Endothelial cell of umbilical vein (primary cell): ENCODE results near the gene ZDHHC16. TPM values are rescaled to one million over a fixed set of nuclear protein-coding genes. Genes with fewer than 3 reads are reported as not detected.

Source experiments
- BruUV-seq: library from RNA; stranded (reverse); fragments of 400-500 nt; replicated peaks from 2 replicates; lab custom pipeline; 2021; lab: Mats Ljungman, UMichigan
- CTCF ChIA-PET: fragments of 300-600, 350-600 bp; sonication (Branson Sonifier 250); formaldehyde crosslinking; loops from one replicate; lab custom pipeline; 2021; ENCODE audit warnings: antibody characterized with exemption, inconsistent platforms; lab: Charles Lee
- POLR2A ChIA-PET: fragments of 300-600, 350-600 bp; sonication (Branson Sonifier 250); formaldehyde crosslinking; loops from one replicate; lab custom pipeline; 2021; ENCODE audit warnings: antibody characterized with exemption, inconsistent platforms; lab: Charles Lee
- DNase-seq: peaks from one replicate; pipeline ENCODE4 v3.0.0-alpha.2; 2011; ENCODE audit warnings: low read depth, low spot score
- FAIRE-seq: peaks from 2 replicates; lab custom pipeline; 2011; peaks lifted over from hg19 to GRCh38; lab: Jason Lieb, UNC
- H2AFZ ChIP-seq: 2 replicates; pipeline ENCODE4 v1.6.0; 2012; ENCODE audit warnings: low read depth, low read length, control low read depth, inconsistent platforms
- H3K27ac ChIP-seq: 2 replicates; pipeline ENCODE4 v1.5.1; 2011; ENCODE audit warnings: low read depth, mild to moderate bottlenecking, control low read depth, low read length, moderate library complexity; ENCODE audit not compliant: insufficient read depth
- H3K27me3 ChIP-seq, 2 experiments: 2 replicates each; pipeline versions ENCODE4 v1.6.0 to v1.6.1; 2011; ENCODE audit warnings: low read length in 2 of 2, mixed read lengths in 1 of 2; ENCODE audit not compliant: control insufficient read depth in 2 of 2, insufficient read depth in 2 of 2
- H3K36me3 ChIP-seq, 2 experiments: 2 replicates in 1 of 2; 3 replicates in 1 of 2; pipeline ENCODE4 v1.5.1; 2011; ENCODE audit warnings: low read length in 2 of 2, mild to moderate bottlenecking in 1 of 2, moderate library complexity in 1 of 2; ENCODE audit not compliant: control insufficient read depth in 2 of 2, insufficient read depth in 2 of 2; ENCODE audit errors: extremely low read depth in 1 of 2
- H3K4me1 ChIP-seq: 3 replicates; pipeline ENCODE4 v1.5.1; 2011; ENCODE audit warnings: mild to moderate bottlenecking, low read length; ENCODE audit not compliant: control insufficient read depth, insufficient read depth; ENCODE audit errors: extremely low read depth
- H3K4me2 ChIP-seq: 2 replicates; pipeline ENCODE4 v1.6.1; 2011; ENCODE audit warnings: low read length, control low read depth, mixed read lengths; ENCODE audit not compliant: insufficient read depth
- H3K4me3 ChIP-seq, 3 experiments: fragments of 200-600 bp in 1 of 3; sonication (generic), shearing (Covaris generic) in 1 of 3; replicated peaks in 1 of 3; 2 replicates each; pipeline ENCODE4 v1.5.1; 2011 to 2016; ENCODE audit warnings: control low read depth in 3 of 3, low read length in 3 of 3, mild to moderate bottlenecking in 2 of 3, inconsistent platforms in 1 of 3, low read depth in 1 of 3, moderate library complexity in 1 of 3; ENCODE audit not compliant: insufficient read depth in 1 of 3
- H3K79me2 ChIP-seq: 2 replicates; pipeline ENCODE4 v1.6.0; 2012; ENCODE audit warnings: low read length, inconsistent platforms; ENCODE audit not compliant: control insufficient read depth, insufficient read depth
- H3K9ac ChIP-seq: replicated peaks from 2 replicates; pipeline ENCODE3; 2011; ENCODE audit warnings: low read length, control low read depth; ENCODE audit not compliant: insufficient read depth; ENCODE audit errors: extremely low read depth
- H3K9me1 ChIP-seq: replicated peaks from 3 replicates; pipeline ENCODE4 v1.6.0; 2011; ENCODE audit warnings: mild to moderate bottlenecking, low read length; ENCODE audit not compliant: control insufficient read depth, insufficient read depth; ENCODE audit errors: extremely low read depth
- H3K9me3 ChIP-seq: replicated peaks from 2 replicates; pipeline ENCODE4 v1.5.1; 2012; ENCODE audit warnings: low read length, inconsistent platforms; ENCODE audit not compliant: control insufficient read depth, insufficient read depth
- H4K20me1 ChIP-seq: replicated peaks from 2 replicates; pipeline ENCODE3; 2011; ENCODE audit warnings: mild to moderate bottlenecking, low read length; ENCODE audit not compliant: control insufficient read depth, insufficient read depth; ENCODE audit errors: extremely low read depth
- CTCF ChIP-seq, 2 donors: IDR thresholded peaks; 1 replicate in 1 of 2; 2 replicates in 1 of 2; pipeline ENCODE4 v1.5.1; 2011; ENCODE audit warnings: low read length in 2 of 2, mild to moderate bottlenecking in 2 of 2, moderate library complexity in 2 of 2, control low read depth in 1 of 2, inconsistent platforms in 1 of 2, low read depth in 1 of 2; ENCODE audit not compliant: insufficient read depth in 1 of 2; ENCODE audit errors: extremely low read depth in 1 of 2
- EZH2 ChIP-seq: IDR thresholded peaks from 2 replicates; pipeline ENCODE4 v1.6.1; 2012; ENCODE audit warnings: borderline replicate concordance, low read depth, mild to moderate bottlenecking, moderate library complexity, low read length, inconsistent platforms; ENCODE audit not compliant: severe bottlenecking
- FOS ChIP-seq: IDR thresholded peaks from 2 replicates; pipeline ENCODE4 v1.6.1; 2011; ENCODE audit warnings: mild to moderate bottlenecking, low read length, moderate library complexity, borderline replicate concordance; ENCODE audit not compliant: insufficient read depth
- GATA2 ChIP-seq: IDR thresholded peaks from 2 replicates; pipeline ENCODE4 v1.7.0; 2011; ENCODE audit warnings: low read depth, mild to moderate bottlenecking, moderate library complexity, mixed read lengths, low read length; ENCODE audit not compliant: insufficient read length, insufficient read depth
- JUN ChIP-seq: IDR thresholded peaks from 2 replicates; pipeline ENCODE4 v1.6.1; 2011; ENCODE audit warnings: borderline replicate concordance, low read depth; ENCODE audit not compliant: insufficient read length, insufficient read depth
- MAX ChIP-seq: IDR thresholded peaks from 2 replicates; pipeline ENCODE4 v1.6.1; 2011; ENCODE audit not compliant: insufficient read depth, insufficient read length
- MYC ChIP-seq: IDR thresholded peaks from one replicate; pipeline ENCODE4 v1.6.1; 2011; ENCODE audit warnings: mild to moderate bottlenecking, low read depth, low read length
- POLR2A ChIP-seq: IDR thresholded peaks from 2 replicates; pipeline ENCODE4 v1.6.1; 2012; ENCODE audit warnings: low read depth, mild to moderate bottlenecking, control low read depth, low read length
- POLR2AphosphoS5 ChIP-seq: IDR thresholded peaks from 2 replicates; pipeline ENCODE4 v1.6.1; 2012; ENCODE audit warnings: low read depth, mild to moderate bottlenecking, control low read depth, low read length, moderate library complexity; ENCODE audit not compliant: insufficient read depth
- dilution Hi-C: fragments of 300-500 bp; cut with MboI; formaldehyde crosslinking; loops from one replicate; pipeline ENCODE4 v1.15.0; 2019; ENCODE audit warnings: low sequenced_read_pairs; ENCODE audit not compliant: extremely low pct_ligation_motif_present
- intact Hi-C: fragments of 100-400 bp; cut with micrococcal nuclease; formaldehyde crosslinking; loops from one replicate; pipeline ENCODE4 v1.10.0; 2022
- polyA plus RNA-seq, 4 experiments: library from polyadenylated mRNA; depleted of rRNA in 3 of 4; stranded (reverse) in 3 of 4; unstranded in 1 of 4; fragments of >200 nt; gene quantifications; 2 replicates each; pipeline versions ENCODE4 v1.2.1 to v1.2.3, GENCODE V29; 2011 to 2012; ENCODE audit warnings: missing spikeins in 1 of 4
- total RNA-seq: library from RNA; stranded (reverse); gene quantifications from 2 replicates; pipeline ENCODE4 v1.2.3, GENCODE V29; 2021

The ZDHHC16 gene
- total and polyA plus RNA-seq, 2 donors (not counting 3 experiments of a cell fraction or from before 2014, with no cell fraction given): 52.0 to 125 TPM

GRCh38 chr10:97494863-97495506 lies 49.0 kb downstream of the ZDHHC16 start:
- H3K9me1 ChIP-seq: no peaks in the 10 kb centered on the region
- CTCF ChIA-PET: interaction anchor here (0.7 to 2.0 kb wide), 5 partner anchors 11 to 122 kb away, joined by 3 to 12 read pairs (median 3); no protein-coding TSS in a partner anchor
- peaks cover 24% of the 10 kb centered on the region for H3K4me1 ChIP-seq
- no peak overlapping the region for H3K4me3 ChIP-seq
- no peak overlapping the region for H2AFZ ChIP-seq
- H4K20me1 ChIP-seq: peaks cover 2% of the 10 kb centered on the region
- TF ChIP-seq POLR2AphosphoS5 (no peak), POLR2A (no peak), EZH2 (no peak), JUN (no peak), CTCF (IDR thresholded peaks at IDR 0.05; ENCODE audit: extremely low read depth in 1 of 2, insufficient read depth in 1 of 2, low read depth in 1 of 2, low read length in 2 of 2) (no peak), FOS (no peak), GATA2 (no peak), MAX (no peak), MYC (no peak)
- dilution Hi-C loops: no loop called here
- H3K27ac ChIP-seq: no peak overlapping the region
- H3K36me3 ChIP-seq: no peaks in the 10 kb centered on the region
- H3K4me2 ChIP-seq: peak overlapping the region; percentile 5
- BruUV-seq: no TSS peak
- intact Hi-C loops: loop anchor here (5.0 to 10.0 kb wide), 2 partner anchors 68 to 240 kb away; partner anchors contain the start of genes PGAM1 and ZFYVE27
- H3K79me2 ChIP-seq: peaks cover 77% of the 10 kb centered on the region
- H3K9ac ChIP-seq: peak overlapping the region; percentile 12
- no peaks in the 10 kb centered on the region for H3K27me3 ChIP-seq
- FAIRE-seq (peak; percentile 78), DNase-seq (peak; percentile 40)
- no peaks in the 10 kb centered on the region for H3K9me3 ChIP-seq
- POLR2A ChIA-PET: no interaction called here
